Measurements from ENCODE around the gene PHAF1.
A peak's percentile ranks its signal among the peaks of the same experiment; 100 is the strongest.

The PHAF1 gene

DNA sequence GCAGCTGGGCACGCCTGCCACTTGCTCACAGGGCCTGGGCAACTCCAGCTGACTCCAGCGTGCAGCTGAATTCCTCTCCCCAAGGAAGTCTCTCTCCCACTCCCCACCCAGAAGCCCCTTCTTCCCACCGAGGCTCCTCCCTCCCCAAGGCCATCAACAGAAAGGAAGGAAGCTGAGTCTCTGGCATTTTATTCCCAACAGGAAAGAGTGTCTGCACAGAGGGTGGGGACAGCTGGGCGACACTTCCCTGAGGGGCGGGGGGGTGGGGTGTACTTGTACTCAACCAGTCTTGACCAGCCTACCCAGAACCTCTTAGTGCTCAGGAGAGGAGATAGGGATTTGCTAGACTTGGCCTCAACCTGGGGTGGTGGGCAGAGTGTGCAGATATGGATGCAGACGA is 80.3 kb downstream of the PHAF1 start, which contains the start of gene EXOC3L1:
EXOC3L1 (minus strand) TSS at position 96 of the 400 bp plus-strand sequence. CDS start 460 bp downstream, outside the sequence.
- no peak for ATAC-seq
- TF ChIP-seq, protein P1, sequence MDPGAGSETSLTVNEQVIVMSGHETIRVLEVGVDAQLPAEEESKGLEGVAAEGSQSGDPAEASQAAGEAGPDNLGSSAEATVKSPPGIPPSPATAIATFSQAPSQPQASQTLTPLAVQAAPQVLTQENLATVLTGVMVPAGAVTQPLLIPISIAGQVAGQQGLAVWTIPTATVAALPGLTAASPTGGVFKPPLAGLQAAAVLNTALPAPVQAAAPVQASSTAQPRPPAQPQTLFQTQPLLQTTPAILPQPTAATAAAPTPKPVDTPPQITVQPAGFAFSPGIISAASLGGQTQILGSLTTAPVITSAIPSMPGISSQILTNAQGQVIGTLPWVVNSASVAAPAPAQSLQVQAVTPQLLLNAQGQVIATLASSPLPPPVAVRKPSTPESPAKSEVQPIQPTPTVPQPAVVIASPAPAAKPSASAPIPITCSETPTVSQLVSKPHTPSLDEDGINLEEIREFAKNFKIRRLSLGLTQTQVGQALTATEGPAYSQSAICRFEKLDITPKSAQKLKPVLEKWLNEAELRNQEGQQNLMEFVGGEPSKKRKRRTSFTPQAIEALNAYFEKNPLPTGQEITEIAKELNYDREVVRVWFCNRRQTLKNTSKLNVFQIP (CRISPR knock-in tag; IDR thresholded peaks at IDR 0.05; ENCODE audit: borderline replicate concordance, low read depth): no peak
- TF ChIP-seq CSDC2 (CRISPR knock-in tag; IDR thresholded peaks at IDR 0.05) (no peak), ZFP30 (CRISPR knock-in tag; IDR thresholded peaks at IDR 0.05) (no peak), BACH2 (CRISPR knock-in tag; IDR thresholded peaks at IDR 0.05; ENCODE audit: borderline replicate concordance) (no peak), ARNTL (CRISPR knock-in tag; IDR thresholded peaks at IDR 0.05; ENCODE audit: borderline replicate concordance, low read depth) (no peak), ESRRG (CRISPR knock-in tag; IDR thresholded peaks at IDR 0.05) (no peak), OSR1 (CRISPR knock-in tag; IDR thresholded peaks at IDR 0.05) (no peak)
- TF ChIP-seq, protein P2, sequence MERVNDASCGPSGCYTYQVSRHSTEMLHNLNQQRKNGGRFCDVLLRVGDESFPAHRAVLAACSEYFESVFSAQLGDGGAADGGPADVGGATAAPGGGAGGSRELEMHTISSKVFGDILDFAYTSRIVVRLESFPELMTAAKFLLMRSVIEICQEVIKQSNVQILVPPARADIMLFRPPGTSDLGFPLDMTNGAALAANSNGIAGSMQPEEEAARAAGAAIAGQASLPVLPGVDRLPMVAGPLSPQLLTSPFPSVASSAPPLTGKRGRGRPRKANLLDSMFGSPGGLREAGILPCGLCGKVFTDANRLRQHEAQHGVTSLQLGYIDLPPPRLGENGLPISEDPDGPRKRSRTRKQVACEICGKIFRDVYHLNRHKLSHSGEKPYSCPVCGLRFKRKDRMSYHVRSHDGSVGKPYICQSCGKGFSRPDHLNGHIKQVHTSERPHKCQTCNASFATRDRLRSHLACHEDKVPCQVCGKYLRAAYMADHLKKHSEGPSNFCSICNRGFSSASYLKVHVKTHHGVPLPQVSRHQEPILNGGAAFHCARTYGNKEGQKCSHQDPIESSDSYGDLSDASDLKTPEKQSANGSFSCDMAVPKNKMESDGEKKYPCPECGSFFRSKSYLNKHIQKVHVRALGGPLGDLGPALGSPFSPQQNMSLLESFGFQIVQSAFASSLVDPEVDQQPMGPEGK (CRISPR knock-in tag; IDR thresholded peaks at IDR 0.05; ENCODE audit: borderline replicate concordance): no peak
- TF ChIP-seq, protein P3, sequence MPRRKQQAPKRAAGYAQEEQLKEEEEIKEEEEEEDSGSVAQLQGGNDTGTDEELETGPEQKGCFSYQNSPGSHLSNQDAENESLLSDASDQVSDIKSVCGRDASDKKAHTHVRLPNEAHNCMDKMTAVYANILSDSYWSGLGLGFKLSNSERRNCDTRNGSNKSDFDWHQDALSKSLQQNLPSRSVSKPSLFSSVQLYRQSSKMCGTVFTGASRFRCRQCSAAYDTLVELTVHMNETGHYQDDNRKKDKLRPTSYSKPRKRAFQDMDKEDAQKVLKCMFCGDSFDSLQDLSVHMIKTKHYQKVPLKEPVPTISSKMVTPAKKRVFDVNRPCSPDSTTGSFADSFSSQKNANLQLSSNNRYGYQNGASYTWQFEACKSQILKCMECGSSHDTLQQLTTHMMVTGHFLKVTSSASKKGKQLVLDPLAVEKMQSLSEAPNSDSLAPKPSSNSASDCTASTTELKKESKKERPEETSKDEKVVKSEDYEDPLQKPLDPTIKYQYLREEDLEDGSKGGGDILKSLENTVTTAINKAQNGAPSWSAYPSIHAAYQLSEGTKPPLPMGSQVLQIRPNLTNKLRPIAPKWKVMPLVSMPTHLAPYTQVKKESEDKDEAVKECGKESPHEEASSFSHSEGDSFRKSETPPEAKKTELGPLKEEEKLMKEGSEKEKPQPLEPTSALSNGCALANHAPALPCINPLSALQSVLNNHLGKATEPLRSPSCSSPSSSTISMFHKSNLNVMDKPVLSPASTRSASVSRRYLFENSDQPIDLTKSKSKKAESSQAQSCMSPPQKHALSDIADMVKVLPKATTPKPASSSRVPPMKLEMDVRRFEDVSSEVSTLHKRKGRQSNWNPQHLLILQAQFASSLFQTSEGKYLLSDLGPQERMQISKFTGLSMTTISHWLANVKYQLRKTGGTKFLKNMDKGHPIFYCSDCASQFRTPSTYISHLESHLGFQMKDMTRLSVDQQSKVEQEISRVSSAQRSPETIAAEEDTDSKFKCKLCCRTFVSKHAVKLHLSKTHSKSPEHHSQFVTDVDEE (CRISPR knock-in tag; IDR thresholded peaks at IDR 0.05): no peak

DNA sequence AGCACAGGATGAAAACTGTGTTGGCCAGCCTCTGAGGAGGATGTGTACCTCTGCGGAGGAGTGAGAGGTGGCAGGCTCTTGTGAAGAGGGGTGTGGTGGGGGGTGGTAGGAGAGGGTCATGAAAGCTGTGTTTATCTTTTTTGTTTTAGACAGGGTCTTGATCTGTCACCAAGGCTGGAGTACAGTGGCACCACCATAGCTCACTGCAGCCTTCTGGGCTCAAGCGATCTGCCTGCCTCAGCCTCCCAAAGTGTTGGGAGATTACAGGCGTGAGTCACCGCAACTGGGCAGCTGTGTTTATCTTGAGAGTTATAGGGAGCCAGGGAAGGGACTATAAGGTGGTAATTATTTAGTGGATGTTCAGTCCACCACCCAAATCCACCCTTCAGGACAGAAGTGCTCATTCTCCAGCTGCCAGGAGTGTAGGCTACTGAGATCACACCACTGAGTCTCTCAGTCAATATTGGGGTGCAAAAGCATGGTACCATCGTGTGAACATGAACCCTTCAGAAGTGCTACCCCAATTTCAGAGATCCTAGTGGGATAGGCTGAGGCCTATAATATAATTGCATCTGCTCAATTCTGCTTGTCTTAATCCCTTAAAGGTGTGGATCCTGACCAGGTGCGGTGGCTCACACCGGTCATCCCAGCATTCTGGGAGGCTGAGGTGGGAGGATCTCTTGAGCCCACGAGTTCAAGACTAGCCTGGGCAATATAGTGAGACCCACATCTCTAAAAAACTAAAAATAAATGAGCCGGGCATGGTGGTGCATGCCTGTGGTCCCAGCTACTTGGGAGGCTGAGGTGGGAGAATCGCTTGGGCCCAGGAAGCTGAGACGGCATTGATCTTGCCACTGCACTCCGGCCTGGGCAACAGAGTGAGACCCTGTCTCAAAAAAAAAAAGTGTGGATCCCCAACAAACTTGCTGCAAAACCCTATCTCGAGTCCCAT is 81.0 kb downstream of the PHAF1 start:
- ATAC-seq: no peak
- TF ChIP-seq, protein P4, sequence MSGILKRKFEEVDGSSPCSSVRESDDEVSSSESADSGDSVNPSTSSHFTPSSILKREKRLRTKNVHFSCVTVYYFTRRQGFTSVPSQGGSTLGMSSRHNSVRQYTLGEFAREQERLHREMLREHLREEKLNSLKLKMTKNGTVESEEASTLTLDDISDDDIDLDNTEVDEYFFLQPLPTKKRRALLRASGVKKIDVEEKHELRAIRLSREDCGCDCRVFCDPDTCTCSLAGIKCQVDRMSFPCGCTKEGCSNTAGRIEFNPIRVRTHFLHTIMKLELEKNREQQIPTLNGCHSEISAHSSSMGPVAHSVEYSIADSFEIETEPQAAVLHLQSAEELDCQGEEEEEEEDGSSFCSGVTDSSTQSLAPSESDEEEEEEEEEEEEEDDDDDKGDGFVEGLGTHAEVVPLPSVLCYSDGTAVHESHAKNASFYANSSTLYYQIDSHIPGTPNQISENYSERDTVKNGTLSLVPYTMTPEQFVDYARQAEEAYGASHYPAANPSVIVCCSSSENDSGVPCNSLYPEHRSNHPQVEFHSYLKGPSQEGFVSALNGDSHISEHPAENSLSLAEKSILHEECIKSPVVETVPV (CRISPR knock-in tag; IDR thresholded peaks at IDR 0.05): no peak
- no peak for TF ChIP-seq SNAI2 (CRISPR knock-in tag; IDR thresholded peaks at IDR 0.05)

DNA sequence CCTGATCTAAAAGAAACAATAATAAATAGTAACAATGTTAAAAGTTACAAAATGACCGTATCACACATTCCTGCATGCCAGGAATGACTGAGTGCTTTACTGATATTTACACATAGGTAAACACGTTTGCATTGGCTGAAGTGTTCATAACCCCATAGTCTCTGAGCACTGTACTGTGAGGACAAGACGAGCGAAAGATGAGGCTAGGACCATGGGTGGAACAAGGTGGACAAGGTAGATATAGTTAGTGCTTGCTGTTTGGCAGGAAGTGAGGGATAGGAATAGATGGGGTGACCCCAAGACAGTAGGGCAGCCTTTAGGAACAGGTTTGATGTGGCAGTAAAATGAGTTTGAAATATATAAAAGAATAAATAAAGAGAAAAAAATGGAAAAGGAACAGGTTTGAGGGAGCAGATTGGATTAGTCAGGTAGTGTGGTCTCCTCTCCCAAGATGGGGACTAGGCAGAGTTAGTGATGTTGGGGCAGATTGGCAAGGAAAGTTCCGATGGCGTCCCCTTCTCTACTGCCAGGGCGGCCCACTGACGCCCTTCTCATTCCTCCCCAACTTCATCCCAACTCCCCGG is 81.8 kb downstream of the PHAF1 start:
- no peak for TF ChIP-seq ZFP3 (CRISPR knock-in tag; IDR thresholded peaks at IDR 0.05)
- TF ChIP-seq ZNF8 (CRISPR knock-in tag; IDR thresholded peaks at IDR 0.05): no peak
- no peak for TF ChIP-seq ISL1 (CRISPR knock-in tag; IDR thresholded peaks at IDR 0.05)
- TF ChIP-seq, protein P2 (CRISPR knock-in tag; IDR thresholded peaks at IDR 0.05; ENCODE audit: borderline replicate concordance): no peak
- TF ChIP-seq ZNF70 (CRISPR knock-in tag; IDR thresholded peaks at IDR 0.05): no peak
- TF ChIP-seq OSR1 (CRISPR knock-in tag; IDR thresholded peaks at IDR 0.05): no peak
- no peak for TF ChIP-seq ARNTL (CRISPR knock-in tag; IDR thresholded peaks at IDR 0.05; ENCODE audit: borderline replicate concordance, low read depth)
- no peak for TF ChIP-seq RARB (CRISPR knock-in tag; IDR thresholded peaks at IDR 0.05)
- TF ChIP-seq ZNF565 (CRISPR knock-in tag; conservative IDR thresholded peaks at IDR 0.05; ENCODE audit: low read depth): no peak
- no peak for TF ChIP-seq SNAI2 (CRISPR knock-in tag; IDR thresholded peaks at IDR 0.05)
- TF ChIP-seq CSDC2 (CRISPR knock-in tag; IDR thresholded peaks at IDR 0.05): no peak
- TF ChIP-seq ZFP30 (CRISPR knock-in tag; IDR thresholded peaks at IDR 0.05): no peak
- TF ChIP-seq, protein P5, sequence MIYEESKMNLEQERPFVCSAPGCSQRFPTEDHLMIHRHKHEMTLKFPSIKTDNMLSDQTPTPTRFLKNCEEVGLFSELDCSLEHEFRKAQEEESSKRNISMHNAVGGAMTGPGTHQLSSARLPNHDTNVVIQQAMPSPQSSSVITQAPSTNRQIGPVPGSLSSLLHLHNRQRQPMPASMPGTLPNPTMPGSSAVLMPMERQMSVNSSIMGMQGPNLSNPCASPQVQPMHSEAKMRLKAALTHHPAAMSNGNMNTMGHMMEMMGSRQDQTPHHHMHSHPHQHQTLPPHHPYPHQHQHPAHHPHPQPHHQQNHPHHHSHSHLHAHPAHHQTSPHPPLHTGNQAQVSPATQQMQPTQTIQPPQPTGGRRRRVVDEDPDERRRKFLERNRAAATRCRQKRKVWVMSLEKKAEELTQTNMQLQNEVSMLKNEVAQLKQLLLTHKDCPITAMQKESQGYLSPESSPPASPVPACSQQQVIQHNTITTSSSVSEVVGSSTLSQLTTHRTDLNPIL (CRISPR knock-in tag; IDR thresholded peaks at IDR 0.05; ENCODE audit: low read depth): no peak
- ATAC-seq: peak; percentile 21; the same call in 2 of the 3 replicates
